ENCODE measurements around the gene MPPED2.

DNA sequence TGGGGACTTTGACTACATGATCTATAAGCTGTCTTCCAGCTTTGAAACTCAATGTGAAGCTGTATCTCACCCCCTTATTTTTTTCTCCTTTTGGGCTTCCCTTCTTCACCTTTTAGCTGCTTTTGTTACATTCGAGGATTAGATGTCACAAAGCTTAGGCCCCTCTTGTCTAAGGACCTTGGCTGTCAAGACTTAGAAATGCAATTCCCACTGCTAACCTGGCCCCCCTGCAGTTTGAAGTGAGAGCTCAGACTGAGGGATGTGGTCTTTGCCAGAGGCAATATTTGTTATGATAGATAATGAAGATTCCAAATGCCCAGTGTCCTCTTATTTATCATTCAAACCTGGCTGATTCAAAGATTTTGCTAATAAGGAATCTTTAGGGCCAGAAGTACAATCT lies 135.0 kb downstream of the MPPED2 start:
- no peak for TF ChIP-seq TAF1 (IDR thresholded peaks at IDR 0.05; ENCODE audit: borderline replicate concordance, low read depth, low read length)
- no peak for TF ChIP-seq POLR2A (IDR thresholded peaks at IDR 0.05; ENCODE audit: low read depth, low read length)

All from GM12892 (cell line).